Loucy (cell line): ENCODE measurements around the gene BPTF.
A peak's percentile ranks its signal among the peaks of the same experiment; 100 is the strongest.
"Not testable (repeated sequence)": the region's sequence is repeated elsewhere in the genome, so short reads cannot be mapped to it uniquely, and the experiment has no call there.

ENCODE experiments used
- H2AFZ ChIP-seq: fragments of 200-600 bp; sonication (generic); 2 replicates; pipeline ENCODE4 v1.6.0; 2016; ENCODE audit warnings: antibody characterized with exemption, mild to moderate bottlenecking, low read length, moderate library complexity
- H3F3A ChIP-seq: fragments of 200-600 bp; 2 replicates; pipeline ENCODE4 v1.6.0; 2016; ENCODE audit warnings: antibody characterized with exemption, low read depth, mild to moderate bottlenecking
- H3K27me3 ChIP-seq: fragments of 200-600 bp; sonication (generic); 2 replicates; pipeline ENCODE4 v1.6.1; 2014; ENCODE audit warnings: low read length, mild to moderate bottlenecking; ENCODE audit not compliant: insufficient read depth, poor library complexity, severe bottlenecking
- H3K36me3 ChIP-seq: fragments of 200-600 bp; sonication (generic); 2 replicates; pipeline ENCODE4 v1.6.1; 2016; ENCODE audit warnings: low read length; ENCODE audit not compliant: insufficient read depth
- H3K4me1 ChIP-seq: fragments of 200-600 bp; sonication (generic); 2 replicates; pipeline ENCODE4 v1.5.1; 2014; ENCODE audit warnings: low read length, mild to moderate bottlenecking; ENCODE audit not compliant: insufficient read depth, poor library complexity, severe bottlenecking
- H3K4me2 ChIP-seq: fragments of 200-600 bp; sonication (generic); 2 replicates; pipeline ENCODE4 v1.6.0; 2014; ENCODE audit warnings: antibody characterized with exemption, low read length, low read depth, mild to moderate bottlenecking; ENCODE audit not compliant: poor library complexity, severe bottlenecking
- H3K4me3 ChIP-seq: fragments of 200-600 bp; sonication (generic); 2 replicates; pipeline ENCODE4 v1.5.1; 2014; ENCODE audit warnings: low read length, mild to moderate bottlenecking, mixed read lengths; ENCODE audit not compliant: poor library complexity, severe bottlenecking
- H3K79me2 ChIP-seq: fragments of 200-600 bp; sonication (generic); 2 replicates; pipeline ENCODE4 v1.6.1; 2014; ENCODE audit warnings: low read length; ENCODE audit not compliant: insufficient read depth
- H3K9ac ChIP-seq: fragments of 200-600 bp; sonication (generic); 2 replicates; pipeline ENCODE4 v1.6.0; 2014; ENCODE audit warnings: mild to moderate bottlenecking, low read depth, low read length, moderate library complexity; ENCODE audit not compliant: poor library complexity, severe bottlenecking
- H3K9me2 ChIP-seq: fragments of 200-600 bp; sonication (generic); replicated peaks from 2 replicates; pipeline ENCODE4 v1.6.1; 2016; ENCODE audit warnings: low read depth, low read length, mixed read lengths
- H3K9me3 ChIP-seq: fragments of 200-600 bp; sonication (generic); 2 replicates; pipeline ENCODE4 v1.6.1; 2014; ENCODE audit warnings: mild to moderate bottlenecking, antibody characterized with exemption, low read length, low read depth; ENCODE audit not compliant: insufficient read depth
- H4K20me1 ChIP-seq: fragments of 200-600 bp; sonication (generic); 2 replicates; pipeline ENCODE4 v1.6.0; 2014; ENCODE audit warnings: antibody characterized with exemption, low read length, mild to moderate bottlenecking; ENCODE audit not compliant: insufficient read depth, poor library complexity, severe bottlenecking
- CTCF ChIP-seq: fragments of 200-600 bp; sonication (generic); conservative IDR thresholded peaks from 2 replicates; pipeline ENCODE4 v1.5.1; 2014; ENCODE audit warnings: mild to moderate bottlenecking, antibody characterized with exemption, low read length
- EZH2phosphoT487 ChIP-seq: fragments of 200-600 bp; IDR thresholded peaks from 2 replicates; pipeline ENCODE4 v1.6.1; 2018; ENCODE audit warnings: antibody characterized with exemption, mild to moderate bottlenecking, moderate library complexity, borderline replicate concordance

BPTF gene

GRCh38 chr17:67855504-67856324 lies 30.4 kb downstream of the BPTF start:
- H2AFZ ChIP-seq, result no peak overlapping the region
- H3K36me3 ChIP-seq, result peaks cover 25% of the 10 kb centered on the region
- H4K20me1 ChIP-seq, result peaks cover 94% of the 10 kb centered on the region
- peaks cover 3% of the 10 kb centered on the region; the same call in 1 of the 2 replicates for H3F3A ChIP-seq
- peak overlapping the region; percentile 12 for H3K4me3 ChIP-seq
- peak overlapping the region; percentile 33 for H3K4me2 ChIP-seq
- no peak overlapping the region for H3K9ac ChIP-seq
- peaks cover 35% of the 10 kb centered on the region for H3K4me1 ChIP-seq
- H3K27me3 ChIP-seq, result no peaks in the 10 kb centered on the region
- H3K9me3 ChIP-seq, result no peaks in the 10 kb centered on the region
- peaks cover 98% of the 10 kb centered on the region for H3K79me2 ChIP-seq
- no peaks in the 10 kb centered on the region for H3K9me2 ChIP-seq
- no peak for TF ChIP-seq EZH2phosphoT487

GRCh38 chr17:67856402-67856801 lies 31.1 kb downstream of the BPTF start:
- not testable (repeated sequence) for H3K4me3 ChIP-seq, H2AFZ ChIP-seq, H3K27me3 ChIP-seq, H3K9me2 ChIP-seq, H3K9ac ChIP-seq, H3K9me3 ChIP-seq, H3F3A ChIP-seq
- H3K36me3 ChIP-seq, result peaks cover 28% of the 10 kb centered on the region; the same call in 1 of the 2 replicates
- peaks cover 98% of the 10 kb centered on the region for H3K79me2 ChIP-seq
- peaks cover 33% of the 10 kb centered on the region for H3K4me1 ChIP-seq
- peak overlapping the region; percentile 33 for H3K4me2 ChIP-seq
- H4K20me1 ChIP-seq, result peaks cover 94% of the 10 kb centered on the region

- no peak overlapping the region for H2AFZ ChIP-seq
Observed at GRCh38 chr17:67862614-67863217, 37.4 kb downstream of the BPTF start.

More at GRCh38 chr17:67862614-67863217, 37.4 kb downstream of the BPTF start:
- H3K27me3 ChIP-seq, result no peaks in the 10 kb centered on the region
- TF ChIP-seq EZH2phosphoT487 (no peak), CTCF (peak; percentile 29; the same call in 1 of the 2 replicates)
- H3K36me3 ChIP-seq, result peaks cover 43% of the 10 kb centered on the region
- peaks cover 8% of the 10 kb centered on the region for H3K4me1 ChIP-seq
- H3K4me2 ChIP-seq, result no peak overlapping the region
- no peak overlapping the region for H3K9ac ChIP-seq
- H3F3A ChIP-seq, result no peaks in the 10 kb centered on the region
- peaks cover 92% of the 10 kb centered on the region for H4K20me1 ChIP-seq
- H3K9me3 ChIP-seq, result no peaks in the 10 kb centered on the region
- no peaks in the 10 kb centered on the region for H3K9me2 ChIP-seq
- H3K4me3 ChIP-seq, result no peak overlapping the region
- peaks cover 98% of the 10 kb centered on the region for H3K79me2 ChIP-seq
